Stimulated activated CD8-positive, alpha-beta memory T cell treated with anti-CD3 and anti-CD28 coated beads, Interleukin-15, amount 100 ng/mL, for 1 hour (primary cell): ENCODE data around the gene LMNTD2.

Experiments
- DNase-seq: peaks from one replicate; pipeline ENCODE4 v3.0.0-alpha.2; 2020; ENCODE audit warnings: low read depth

LMNTD2 gene

DNA sequence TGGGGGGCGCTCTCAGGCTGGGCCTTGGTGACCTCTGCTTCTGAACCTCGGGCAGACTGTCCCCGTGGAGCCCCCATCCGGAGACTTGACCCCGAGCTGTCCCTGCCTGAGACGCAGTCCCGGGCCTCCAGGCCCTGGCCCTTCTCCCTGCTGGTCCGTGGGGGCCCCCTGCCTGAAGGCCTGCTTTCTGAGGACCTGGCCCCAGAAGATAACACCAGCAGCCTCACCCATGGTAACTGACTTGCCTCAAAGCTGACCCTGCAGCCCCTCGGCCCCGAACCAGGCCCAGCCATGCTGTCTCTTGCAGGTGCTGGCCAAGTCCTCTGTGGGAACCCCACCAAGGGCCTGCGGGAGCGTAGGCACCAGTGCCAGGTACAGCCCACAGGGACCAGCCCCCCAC is 8.9 kb downstream of the LMNTD2 start:
- no peak for DNase-seq

DNA sequence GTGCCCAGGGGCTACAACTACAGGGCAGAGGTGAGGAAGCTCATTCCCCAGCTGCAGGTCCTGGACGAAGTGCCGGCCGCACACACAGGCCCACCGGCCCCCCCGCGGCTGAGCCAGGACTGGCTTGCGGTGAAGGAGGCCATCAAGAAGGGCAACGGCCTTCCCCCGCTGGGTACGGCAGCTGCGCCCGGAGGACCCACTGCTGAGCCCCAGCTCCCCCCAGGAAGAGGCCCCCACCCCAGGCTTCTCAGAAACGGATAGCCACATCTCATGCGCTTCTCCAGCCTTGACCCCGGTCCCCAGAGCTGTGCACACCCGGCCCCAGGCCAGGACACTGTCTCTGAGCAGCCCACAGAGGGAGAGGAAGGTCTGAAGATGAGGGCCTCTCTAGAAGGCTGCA is 9.4 kb downstream of the LMNTD2 start:
- DNase-seq = no peak

DNA sequence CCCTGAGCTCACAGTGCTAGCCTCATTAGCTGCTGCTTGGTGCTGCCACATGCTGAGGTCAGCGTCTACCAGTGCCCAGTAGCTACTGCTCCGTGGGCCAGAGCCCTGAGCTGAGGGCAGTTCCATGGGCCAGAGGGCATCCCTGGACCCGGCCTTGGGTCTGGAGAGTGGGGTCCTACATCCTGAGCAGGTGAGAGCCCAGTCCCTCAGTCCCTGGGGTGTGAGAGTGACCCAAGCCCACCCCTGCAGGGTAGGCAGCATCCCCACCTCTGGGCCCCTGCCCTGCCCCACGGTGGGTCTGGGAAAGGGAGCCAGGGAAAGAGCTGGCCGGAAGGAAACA is 9.8 kb downstream of the LMNTD2 start:
- no peak for DNase-seq

DNA sequence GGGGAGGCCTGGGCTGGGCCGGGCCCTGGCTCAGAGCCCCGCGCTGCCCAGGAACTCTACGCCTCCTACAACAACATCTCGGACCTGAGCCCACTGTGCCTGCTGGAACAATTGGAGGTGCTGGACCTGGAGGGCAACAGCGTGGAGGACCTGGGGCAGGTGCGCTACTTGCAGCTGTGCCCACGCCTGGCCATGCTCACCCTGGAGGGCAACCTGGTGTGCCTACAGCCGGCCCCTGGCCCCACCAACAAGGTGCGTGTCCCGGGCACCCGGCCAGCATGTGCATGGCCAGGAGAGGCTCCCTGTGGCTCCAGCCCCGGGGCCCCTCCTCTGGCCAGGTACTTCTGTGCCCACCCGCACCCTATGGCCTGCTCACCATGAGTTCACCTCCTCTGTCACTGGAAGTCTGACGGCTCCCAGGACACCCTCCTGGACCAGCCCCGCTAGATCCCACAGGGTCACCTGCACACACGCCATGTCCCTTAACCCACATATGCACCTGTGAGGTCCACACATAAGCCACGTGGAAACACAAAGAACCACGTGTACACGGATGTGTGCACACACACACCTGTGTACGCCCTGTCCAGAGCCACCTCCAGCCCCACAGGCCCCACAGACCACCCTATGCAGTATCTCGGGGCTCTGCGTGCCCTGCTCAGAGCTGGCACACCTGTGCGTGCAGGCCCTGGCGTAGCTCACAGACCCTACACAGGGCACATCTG is 10.4 kb downstream of the LMNTD2 start:
- DNase-seq = no peak

DNA sequence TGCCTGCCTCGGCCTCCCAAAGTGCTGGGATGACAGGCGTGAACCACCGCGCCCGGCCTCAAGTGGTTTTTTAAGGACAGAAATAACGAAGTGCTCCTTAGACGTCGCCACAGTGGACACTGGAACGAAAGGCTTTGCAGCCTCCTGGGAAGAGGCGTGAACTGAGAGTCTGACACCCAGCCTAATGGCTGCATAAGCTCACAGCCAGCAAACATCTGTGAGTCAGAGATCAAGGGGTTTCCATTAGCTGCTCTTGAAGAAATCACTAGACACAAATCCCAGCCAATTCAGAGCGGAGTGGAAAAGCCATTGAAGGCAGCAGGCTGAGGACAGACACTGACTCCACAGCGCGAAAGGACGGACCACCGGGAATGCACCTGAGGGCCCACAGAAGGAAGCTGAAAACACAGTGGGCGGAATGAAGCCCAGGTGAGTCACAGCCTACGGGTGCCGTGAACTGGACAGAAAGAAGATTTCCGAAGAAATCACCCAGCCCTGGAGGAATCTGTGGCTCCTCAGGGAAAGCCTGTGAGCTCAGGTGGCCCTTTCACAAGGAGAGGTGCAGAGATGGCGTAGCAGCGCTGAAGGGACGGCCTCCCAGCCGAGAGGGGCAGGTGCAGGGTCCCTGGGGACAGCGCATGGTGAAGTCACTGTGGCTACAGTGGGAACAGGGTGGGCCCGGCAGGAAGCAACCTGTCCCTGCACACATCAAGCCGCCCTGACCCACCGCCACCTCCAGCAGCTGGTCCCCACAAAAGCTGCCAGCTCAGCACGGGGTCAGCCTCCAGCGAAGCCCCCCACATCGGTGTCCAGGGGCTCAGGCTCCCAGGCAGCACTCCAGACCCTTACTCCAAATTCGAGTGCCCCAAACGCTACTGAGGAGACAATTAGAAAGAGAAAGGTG is 11.6 kb downstream of the LMNTD2 start:
- no peak for DNase-seq

DNA sequence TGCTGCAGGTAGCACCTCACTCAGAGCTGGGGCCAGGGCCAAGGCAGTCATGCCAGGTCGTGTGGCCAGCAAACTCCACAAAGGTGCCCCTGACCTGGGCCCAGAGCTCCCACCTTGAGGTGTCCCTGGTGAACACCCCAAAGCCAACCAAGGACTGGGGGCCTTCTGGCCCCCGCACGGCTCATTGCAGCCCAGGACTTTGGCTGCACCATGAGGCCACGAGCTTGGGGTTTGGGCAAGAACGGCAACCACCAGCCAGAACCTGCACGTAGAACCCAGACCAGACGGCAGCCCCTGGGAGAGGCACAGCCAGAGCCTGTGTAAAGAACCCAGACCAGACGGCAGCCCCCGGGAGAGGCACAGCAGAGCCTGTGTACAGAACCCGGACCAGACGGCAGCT is 15.4 kb downstream of the LMNTD2 start:
- no peak for DNase-seq

DNA sequence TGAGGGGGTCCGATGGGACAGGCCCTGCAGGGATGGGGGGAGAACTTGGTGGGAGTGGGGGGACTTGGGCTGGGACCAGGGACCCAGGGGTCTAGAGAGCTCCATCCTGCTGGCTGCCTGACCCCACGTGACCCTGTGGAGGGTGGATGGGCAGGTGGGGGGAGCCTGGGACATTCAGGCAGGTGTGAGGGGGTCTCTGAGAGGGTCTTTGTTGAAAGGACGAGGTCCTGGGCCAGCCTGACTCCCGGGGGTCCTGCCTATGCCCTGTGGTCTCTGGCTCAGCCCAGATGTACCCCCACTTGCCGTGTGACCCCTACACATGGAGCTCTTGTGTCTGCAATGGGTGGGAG is 15.7 kb downstream of the LMNTD2 start:
- no peak for DNase-seq

- DNase-seq = no peak
Measured at GRCh38 chr11:541433-541885, 19.1 kb downstream of the LMNTD2 start.

DNA sequence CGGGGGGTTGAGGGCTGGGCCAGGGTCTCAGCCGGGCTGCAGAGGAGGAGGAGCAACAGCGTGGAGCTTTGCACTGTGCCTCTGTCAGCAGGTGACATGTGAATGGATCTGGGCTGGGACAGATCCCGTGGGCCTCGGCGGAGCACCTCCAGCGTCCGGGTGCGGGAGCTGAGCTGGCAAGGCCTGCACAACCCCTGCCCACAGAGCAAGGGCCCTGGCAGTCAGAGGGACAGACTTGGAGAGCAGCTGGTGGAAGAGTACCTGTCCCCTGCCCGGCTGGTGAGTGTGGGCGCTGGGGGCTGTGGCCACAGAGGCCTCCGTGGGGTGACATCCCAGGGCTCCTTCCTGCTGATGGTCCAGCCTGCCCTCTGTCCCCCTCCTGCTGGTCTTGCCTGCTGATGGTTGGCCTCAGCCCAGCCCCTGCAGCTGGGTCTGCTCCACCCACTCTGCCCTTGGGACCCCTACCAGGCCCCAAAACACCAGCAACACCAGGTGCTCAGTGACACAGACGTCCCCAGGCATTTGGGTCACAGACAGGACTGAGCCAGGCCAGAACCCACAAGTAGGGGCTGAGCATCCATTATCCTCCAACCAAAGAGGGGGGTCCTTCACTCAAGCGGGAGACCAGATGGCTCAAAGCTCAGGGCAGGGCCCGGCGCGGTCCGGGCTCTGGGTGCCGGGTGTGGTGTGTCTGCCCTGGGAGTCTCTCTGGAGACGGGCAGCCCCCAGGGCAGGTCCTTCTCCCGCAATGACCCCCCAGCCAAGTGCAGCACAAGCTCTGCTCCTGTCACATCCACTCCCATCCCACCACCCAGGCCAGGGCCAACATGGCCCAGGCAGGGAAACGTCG is 19.7 kb downstream of the LMNTD2 start:
- DNase-seq = no peak

GRCh38 chr11:539971-540481 is 20.5 kb downstream of the LMNTD2 start:
- no peak for DNase-seq

- DNase-seq = no peak
Measured at GRCh38 chr11:538431-539051, 22.0 kb downstream of the LMNTD2 start.

GRCh38 chr11:537622-538430 is 22.7 kb downstream of the LMNTD2 start:
- DNase-seq = no peak

DNA sequence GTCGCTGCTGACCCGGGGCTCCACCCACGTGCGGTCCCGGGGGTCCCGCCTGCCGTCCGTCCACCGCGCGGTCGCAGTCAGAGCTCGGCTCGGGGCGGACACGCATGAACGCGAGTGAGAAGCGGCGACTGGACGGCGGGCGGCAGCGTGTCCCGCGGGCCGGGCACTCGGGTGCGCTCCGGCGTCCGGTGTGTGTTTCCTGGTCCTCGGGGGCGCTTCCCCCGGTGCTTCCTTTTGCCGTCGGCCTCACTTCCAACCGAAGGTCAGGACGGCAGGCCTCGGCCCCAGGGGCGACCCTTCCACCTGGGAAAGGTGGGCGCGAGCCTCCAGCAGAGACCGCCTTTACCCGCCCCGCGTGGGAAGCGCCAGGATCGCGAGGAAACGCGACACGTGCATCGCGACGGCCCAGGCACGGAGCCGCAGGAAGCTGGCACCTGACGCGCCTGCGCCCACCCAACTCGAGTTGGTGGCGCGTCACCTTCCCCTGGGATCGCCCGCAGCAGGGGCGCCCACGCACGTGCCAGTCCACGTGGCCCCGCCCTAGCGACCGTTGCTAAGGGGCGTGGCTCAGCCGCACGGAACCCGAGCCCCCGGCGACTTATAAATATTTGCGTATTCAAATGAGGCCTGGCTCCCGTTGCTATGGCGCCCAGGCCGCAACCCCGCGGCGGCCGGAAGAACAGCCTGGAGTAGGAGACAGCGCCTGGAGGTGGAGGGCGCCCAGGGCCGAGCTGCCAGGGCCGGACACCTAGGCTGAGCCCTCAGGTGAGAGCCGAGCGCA is 23.5 kb downstream of the LMNTD2 start, which contains the start of gene LRRC56:
TSS of gene LRRC56 (plus strand) at position 687 of the 781 bp plus-strand sequence. CDS start 3,158 bp downstream, outside the sequence.
- peak; percentile 81 for DNase-seq

DNA sequence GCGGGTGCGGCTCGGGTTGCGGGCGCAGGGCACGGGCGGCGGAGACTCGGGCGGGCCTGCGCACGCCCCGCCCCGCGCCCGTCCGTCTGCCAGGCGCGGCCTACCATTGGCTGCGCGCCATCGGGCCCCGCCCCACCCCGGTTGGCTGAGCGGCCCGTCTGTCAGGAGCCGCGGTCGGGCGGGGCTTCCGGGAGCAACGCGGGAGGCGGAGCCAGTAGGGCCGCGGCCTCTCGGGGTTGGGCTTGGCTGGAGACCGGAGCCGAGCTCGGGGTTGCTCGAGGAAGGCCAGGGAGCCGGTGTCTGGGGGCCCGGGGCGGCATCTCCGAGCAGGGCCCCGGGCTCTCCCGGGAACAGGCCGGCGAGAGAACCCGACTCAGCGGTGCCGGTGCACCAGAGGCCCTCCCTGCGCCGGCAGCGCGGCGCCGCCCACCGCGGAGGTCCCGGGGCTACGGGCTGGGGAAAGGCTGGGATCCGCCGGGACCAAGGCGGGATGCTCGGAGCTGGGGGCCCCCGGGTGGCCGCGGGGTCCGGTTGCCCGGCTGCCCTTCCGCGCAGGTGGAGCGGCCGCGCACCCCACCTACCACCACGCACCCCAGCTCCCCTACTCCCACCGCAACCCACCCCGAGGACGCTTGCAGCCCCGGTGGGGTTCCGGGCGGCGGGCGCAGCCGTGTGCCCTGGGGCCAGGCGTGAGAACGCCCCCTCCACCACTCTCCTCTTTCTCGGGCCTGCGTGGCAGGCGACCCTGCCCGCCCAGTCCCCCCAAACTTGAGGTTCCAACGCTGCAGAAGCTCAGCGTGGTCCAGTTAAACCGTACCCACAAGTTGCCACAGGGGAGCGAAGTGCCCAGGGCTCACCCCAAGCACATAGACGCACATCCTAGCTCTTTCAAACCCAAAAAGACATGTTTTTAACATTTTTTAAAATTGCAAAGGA is 24.8 kb downstream of the LMNTD2 start, which contains the start of gene HRAS:
TSS of gene HRAS (minus strand) at position 58 of the 936 bp plus-strand sequence.
- peak; percentile 84 for DNase-seq

DNA sequence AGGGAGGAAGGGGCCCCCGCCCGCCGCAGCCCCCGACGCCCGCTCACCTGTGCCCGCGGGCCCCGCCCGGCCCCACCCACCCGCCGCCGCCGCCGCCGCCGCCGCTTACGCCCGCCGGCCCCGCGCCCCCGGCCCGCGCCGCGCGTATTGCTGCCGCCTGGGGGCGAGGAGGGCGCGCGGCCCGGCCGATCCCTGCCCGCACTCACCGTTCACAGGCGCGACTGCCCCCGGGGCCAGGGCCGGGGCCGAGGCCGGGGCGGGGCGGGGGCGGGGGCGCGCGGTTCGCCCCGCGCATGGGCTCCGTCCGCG is 25.4 kb downstream of the LMNTD2 start:
- no peak for DNase-seq

DNA sequence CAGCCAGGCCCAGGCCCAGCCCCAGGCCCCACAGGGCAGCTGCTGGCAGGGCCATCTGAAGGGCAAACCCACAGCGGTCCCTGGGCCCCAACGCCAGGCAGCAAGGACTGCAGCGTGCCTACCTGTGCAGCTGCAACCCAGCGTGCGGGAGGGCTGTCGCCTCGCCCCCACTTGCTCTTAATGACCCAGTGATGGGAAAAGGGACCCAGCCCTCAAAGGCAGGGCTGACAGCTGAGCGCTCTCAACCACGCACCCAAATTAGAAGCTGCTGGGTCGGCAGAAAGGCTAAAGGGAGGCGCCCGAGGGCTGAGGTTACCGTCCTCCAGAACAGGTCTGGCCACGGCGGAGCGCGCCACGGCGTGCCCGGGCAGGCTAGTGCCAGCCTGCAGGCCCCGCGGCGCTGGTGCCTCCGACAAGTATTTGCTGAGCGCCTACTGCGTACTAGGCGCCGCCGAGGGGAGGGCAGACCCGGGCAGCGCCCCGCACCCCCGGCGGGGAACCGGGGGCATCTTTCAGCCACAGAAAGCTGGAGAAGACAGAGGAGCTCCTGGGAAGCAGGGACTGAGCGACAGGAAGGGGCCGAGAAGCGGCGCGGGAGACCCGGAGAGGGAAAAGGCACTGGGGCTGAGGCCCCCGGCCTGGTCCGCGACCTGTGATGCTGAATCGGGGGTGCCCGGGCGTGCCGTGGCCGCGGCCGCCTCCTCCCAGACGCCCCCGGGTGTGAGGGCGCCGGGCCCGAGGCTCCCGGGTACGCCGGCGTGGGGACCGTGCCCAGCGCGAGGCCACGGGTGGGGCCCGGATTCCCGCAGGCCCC is 25.9 kb downstream of the LMNTD2 start:
- DNase-seq = no peak

GRCh38 chr11:533586-534395 is 26.7 kb downstream of the LMNTD2 start:
- no peak for DNase-seq
